ENCODE measurements around the gene ILKAP.

- TF ChIP-seq POLR2A (IDR thresholded peaks at IDR 0.05), result no peak
- no peak for TF ChIP-seq CTCF (IDR thresholded peaks at IDR 0.05)
These were observed 23.4 kb upstream of the ILKAP start for GRCh38 chr2:238226698-238227586.

Data from gastroesophageal sphincter (tissue), 3 donors.